HG02884 (cell line): Measurements from ENCODE around the gene KCTD2.
A peak's percentile ranks its signal among the peaks of the same experiment; 100 is the strongest.
"Not testable (repeated sequence)": the region's sequence is repeated elsewhere in the genome, so short reads cannot be mapped to it uniquely, and the experiment has no call there.

Source experiments
- ATAC-seq: cut with Tn5 transposase; IDR thresholded peaks from one replicate; pipeline ENCODE4 v1.9.1; 2021; ENCODE audit warnings: mild to moderate bottlenecking, moderate library complexity; ENCODE audit not compliant: unreplicated experiment

The KCTD2 gene

GRCh38 chr17:75046407-75047289, at the start of gene KCTD2, which contains the start of gene ATP5PD:
Gene KCTD2, plus strand, starts transcription at chr17:75047225. Its CDS starts 26 bp downstream, at chr17:75047251.
Gene ATP5PD, minus strand, starts transcription at chr17:75046969. Its CDS starts 4,319 bp downstream, at chr17:75042650.
- peak; percentile 96 for ATAC-seq

GRCh38 chr17:74998783-74999182, 48.2 kb upstream of the KCTD2 start:
- ATAC-seq = no peak

- ATAC-seq = no peak
Observed at GRCh38 chr17:74999523-74999922, 47.5 kb upstream of the KCTD2 start.

- ATAC-seq = no peak
Observed at GRCh38 chr17:75001915-75002843, 44.8 kb upstream of the KCTD2 start.

- no peak for ATAC-seq
Observed at GRCh38 chr17:75003070-75003956, 43.7 kb upstream of the KCTD2 start.

- no peak for ATAC-seq
Observed at GRCh38 chr17:75003957-75004355, 43.1 kb upstream of the KCTD2 start.

GRCh38 chr17:75004371-75004770, 42.7 kb upstream of the KCTD2 start:
- no peak for ATAC-seq

- no peak for ATAC-seq
Observed at GRCh38 chr17:75005291-75005690, 41.7 kb upstream of the KCTD2 start.

- not testable (repeated sequence) for ATAC-seq
Observed at GRCh38 chr17:75006084-75006483, 40.9 kb upstream of the KCTD2 start.

GRCh38 chr17:75006653-75007052, 40.4 kb upstream of the KCTD2 start:
- no peak for ATAC-seq

- ATAC-seq = no peak
Observed at GRCh38 chr17:75008373-75008772, 38.7 kb upstream of the KCTD2 start.

GRCh38 chr17:75009139-75009724, 37.8 kb upstream of the KCTD2 start:
- no peak for ATAC-seq

GRCh38 chr17:75010683-75011400, 36.2 kb upstream of the KCTD2 start:
- ATAC-seq = no peak

GRCh38 chr17:75011401-75012095, 35.5 kb upstream of the KCTD2 start:
- no peak for ATAC-seq

- ATAC-seq = no peak
Observed at GRCh38 chr17:75012096-75012345, 35.0 kb upstream of the KCTD2 start.

- peak; percentile 73 for ATAC-seq
Observed at GRCh38 chr17:75012346-75013091, 34.5 kb upstream of the KCTD2 start, which contains the start of gene MRPL58. Gene MRPL58, plus strand, starts transcription at chr17:75012670. Its CDS starts 17 bp downstream, at chr17:75012687.

GRCh38 chr17:75013092-75013559, 33.9 kb upstream of the KCTD2 start:
- ATAC-seq = no peak

GRCh38 chr17:75019146-75019545, 27.9 kb upstream of the KCTD2 start:
- ATAC-seq = no peak
